ENCODE data around the gene S100A4.
"Not testable (repeated sequence)": the region's sequence is repeated elsewhere in the genome, so short reads cannot be mapped to it uniquely, and the experiment has no call there.

Gene S100A4

GRCh38 chr1:153585006-153585405 lies 39.4 kb upstream of the S100A4 start:
- no peaks in the 10 kb centered on the region for H3K4me1 ChIP-seq (ENCODE audit: control insufficient read depth in 1 of 2, insufficient read depth in 1 of 2, low read depth in 1 of 2, low read length in 1 of 2)
- no peak overlapping the region for H3K4me3 ChIP-seq (ENCODE audit: low read depth in 1 of 2, low read length in 1 of 2)
- H3K36me3 ChIP-seq: no peaks in the 10 kb centered on the region
- H3K9me3 ChIP-seq: no peaks in the 10 kb centered on the region
- H3K27ac ChIP-seq: no peak overlapping the region
- no peak for TF ChIP-seq CTCF (IDR thresholded peaks at IDR 0.05)
- peaks cover 14% of the 10 kb centered on the region for H3K27me3 ChIP-seq

- Histone ChIP-seq H3K4me3 (ENCODE audit: low read depth in 1 of 2, low read length in 1 of 2) (no peak overlapping the region), H3K4me1 (ENCODE audit: control insufficient read depth in 1 of 2, insufficient read depth in 1 of 2, low read depth in 1 of 2, low read length in 1 of 2) (no peaks in the 10 kb centered on the region), H3K27ac (no peak overlapping the region), H3K9me3 (no peaks in the 10 kb centered on the region), H3K27me3 (peaks cover 20% of the 10 kb centered on the region), H3K36me3 (no peaks in the 10 kb centered on the region)
- no peak for TF ChIP-seq CTCF (IDR thresholded peaks at IDR 0.05)
These were observed 38.4 kb upstream of the S100A4 start for GRCh38 chr1:153583976-153584375.

- not testable (repeated sequence) for H3K9me3 ChIP-seq; H3K4me3 ChIP-seq (ENCODE audit: low read depth in 1 of 2, low read length in 1 of 2); H3K27ac ChIP-seq; H3K4me1 ChIP-seq (ENCODE audit: control insufficient read depth in 1 of 2, insufficient read depth in 1 of 2, low read depth in 1 of 2, low read length in 1 of 2); H3K36me3 ChIP-seq
- H3K27me3 ChIP-seq: peaks cover 24% of the 10 kb centered on the region
These were observed 37.9 kb upstream of the S100A4 start for GRCh38 chr1:153583514-153583913.

- not testable (repeated sequence) for H3K4me3 ChIP-seq (ENCODE audit: low read depth in 1 of 2, low read length in 1 of 2); H3K27ac ChIP-seq; H3K36me3 ChIP-seq; H3K4me1 ChIP-seq (ENCODE audit: control insufficient read depth in 1 of 2, insufficient read depth in 1 of 2, low read depth in 1 of 2, low read length in 1 of 2); H3K9me3 ChIP-seq
- peaks cover 31% of the 10 kb centered on the region for H3K27me3 ChIP-seq
These were observed 37.2 kb upstream of the S100A4 start for GRCh38 chr1:153582836-153583235.

GRCh38 chr1:153578936-153579335 lies 33.3 kb upstream of the S100A4 start:
- Histone ChIP-seq H3K27me3 (peaks cover 23% of the 10 kb centered on the region), H3K27ac (no peak overlapping the region), H3K4me1 (ENCODE audit: control insufficient read depth in 1 of 2, insufficient read depth in 1 of 2, low read depth in 1 of 2, low read length in 1 of 2) (peaks cover 7 to 9% of the 10 kb centered on the region in 2 experiments), H3K36me3 (no peaks in the 10 kb centered on the region), H3K9me3 (no peaks in the 10 kb centered on the region), H3K4me3 (ENCODE audit: low read depth in 1 of 2, low read length in 1 of 2) (no peak overlapping the region)
- no peak for TF ChIP-seq CTCF (IDR thresholded peaks at IDR 0.05)

- no peak for TF ChIP-seq CTCF (IDR thresholded peaks at IDR 0.05)
- no peak overlapping the region for H3K27ac ChIP-seq
These were observed 32.9 kb upstream of the S100A4 start for GRCh38 chr1:153578490-153578889.

GRCh38 chr1:153577624-153578051 lies 32.0 kb upstream of the S100A4 start:
- Histone ChIP-seq H3K4me3 (ENCODE audit: low read depth in 1 of 2, low read length in 1 of 2) (no peak overlapping the region), H3K36me3 (no peaks in the 10 kb centered on the region), H3K27ac (no peak overlapping the region), H3K9me3 (no peaks in the 10 kb centered on the region), H3K4me1 (ENCODE audit: control insufficient read depth in 1 of 2, insufficient read depth in 1 of 2, low read depth in 1 of 2, low read length in 1 of 2) (peaks cover 20 to 22% of the 10 kb centered on the region in 2 experiments), H3K27me3 (peaks cover 23% of the 10 kb centered on the region)
- TF ChIP-seq CTCF (IDR thresholded peaks at IDR 0.05): no peak

More at GRCh38 chr1:153578490-153578889, 32.9 kb upstream of the S100A4 start:
- Histone ChIP-seq H3K36me3 (no peaks in the 10 kb centered on the region), H3K9me3 (no peaks in the 10 kb centered on the region), H3K4me1 (ENCODE audit: control insufficient read depth in 1 of 2, insufficient read depth in 1 of 2, low read depth in 1 of 2, low read length in 1 of 2) (peaks cover 12 to 13% of the 10 kb centered on the region in 2 experiments), H3K4me3 (ENCODE audit: low read depth in 1 of 2, low read length in 1 of 2) (no peak overlapping the region), H3K27me3 (peaks cover 23% of the 10 kb centered on the region)

Measured in neutrophil (primary cell).